Measurements from ENCODE around the gene TMEM154.
A peak's percentile ranks its signal among the peaks of the same experiment; 100 is the strongest.

The TMEM154 gene

DNA sequence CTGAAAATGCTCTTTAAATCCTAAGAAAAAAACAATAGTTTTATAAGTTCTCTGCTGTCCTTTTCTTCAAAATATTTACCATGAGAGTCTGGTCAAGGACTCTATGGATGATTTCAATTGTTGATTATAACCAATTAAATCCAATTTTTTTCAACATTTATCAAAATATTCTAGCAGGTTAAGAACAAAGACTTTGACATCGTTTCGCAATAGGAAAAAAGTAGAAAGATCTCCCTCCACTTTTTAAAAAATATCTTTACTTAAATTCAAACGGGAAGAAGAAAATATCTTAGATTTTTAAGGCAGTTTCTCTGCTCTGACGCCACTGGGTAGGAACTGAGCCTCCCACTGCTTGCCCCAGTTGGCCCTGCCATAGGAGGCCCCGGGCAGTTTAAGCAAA is 44.7 kb upstream of the TMEM154 start:
- Histone ChIP-seq H3K4me1 (ENCODE audit: control insufficient read depth, insufficient read depth, low read depth, low read length) (no peaks in the 10 kb centered on the region), H3K14ac (ENCODE audit: low read length in 2 of 2) (no peak overlapping the region), H2AK5ac (ENCODE audit: low read length, severe bottlenecking) (no peak overlapping the region), H2BK15ac (ENCODE audit: low read depth, poor library complexity, severe bottlenecking) (no peak overlapping the region), H3K4me2 (ENCODE audit: low read length, poor library complexity, severe bottlenecking) (no peak overlapping the region), H3K9ac (ENCODE audit: low read length) (no peak overlapping the region), H3K9me3 (ENCODE audit: control insufficient read depth, low read length) (no peaks in the 10 kb centered on the region), H3K79me1 (replicated peaks; ENCODE audit: low read length, poor library complexity, severe bottlenecking) (no peaks in the 10 kb centered on the region), H3K23ac (ENCODE audit: low read length in 2 of 2) (no peak overlapping the region), H2AFZ (ENCODE audit: low read depth, low read length) (no peak overlapping the region), H2BK120ac (ENCODE audit: low read depth, low read length) (no peak overlapping the region), H3K36me3 (ENCODE audit: control insufficient read depth in 1 of 2, insufficient read depth in 2 of 2, low read depth in 1 of 2, low read length in 2 of 2) (no peaks in the 10 kb centered on the region), H4K8ac (ENCODE audit: low read length) (no peak overlapping the region), H3K27ac (ENCODE audit: low read length, poor library complexity, severe bottlenecking) (no peak overlapping the region), H3K18ac (ENCODE audit: low read depth in 1 of 2, low read length in 2 of 2) (no peak overlapping the region), H2BK5ac (ENCODE audit: low read depth, low read length, poor library complexity, severe bottlenecking) (no peak overlapping the region), H2BK12ac (ENCODE audit: low read length in 2 of 2) (no peak overlapping the region), H3K4me3 (ENCODE audit: insufficient read depth in 1 of 2, low read depth in 1 of 2, low read length in 2 of 2) (no peak overlapping the region), H3K27me3 (ENCODE audit: control insufficient read depth in 1 of 2, insufficient read depth in 1 of 2, low read length in 2 of 2) (peaks cover 0 to 21% of the 10 kb centered on the region in 2 experiments), H3K4ac (ENCODE audit: low read depth in 1 of 2, low read length in 2 of 2) (no peak overlapping the region), H4K91ac (ENCODE audit: low read length) (no peak overlapping the region)
- no peak for DNase-seq
- 50% methylated on average over 2 of the region's 5 CpGs for WGBS

DNA sequence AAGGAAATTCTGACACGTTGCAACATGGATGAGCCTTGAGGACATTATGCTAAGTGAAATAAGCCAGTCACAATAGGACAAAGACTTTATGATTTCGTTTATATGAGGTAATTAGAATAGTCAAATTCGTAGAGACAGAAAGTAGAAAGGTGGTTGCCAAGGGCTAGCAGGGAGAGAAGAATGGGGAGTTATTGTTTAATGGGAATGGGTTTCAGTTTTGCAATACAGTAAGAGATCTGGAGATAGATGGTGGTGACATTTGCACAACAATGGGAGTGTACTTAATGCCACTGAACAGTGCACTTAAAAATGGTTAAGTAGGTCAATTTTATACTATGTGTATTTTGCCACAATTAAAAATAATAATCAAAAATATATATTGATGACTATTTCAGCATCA is 43.4 kb upstream of the TMEM154 start:
- H3K4ac ChIP-seq (ENCODE audit: low read depth in 1 of 2, low read length in 2 of 2): no peak overlapping the region
- H3K9ac ChIP-seq (ENCODE audit: low read length): no peak overlapping the region
- no peak overlapping the region for H3K18ac ChIP-seq (ENCODE audit: low read depth in 1 of 2, low read length in 2 of 2)
- no peak overlapping the region for H2BK5ac ChIP-seq (ENCODE audit: low read depth, low read length, poor library complexity, severe bottlenecking)
- no peak overlapping the region for H3K23ac ChIP-seq (ENCODE audit: low read length in 2 of 2)
- H3K4me2 ChIP-seq (ENCODE audit: low read length, poor library complexity, severe bottlenecking): no peak overlapping the region
- H2AK5ac ChIP-seq (ENCODE audit: low read length, severe bottlenecking): no peak overlapping the region
- no peak overlapping the region for H2BK120ac ChIP-seq (ENCODE audit: low read depth, low read length)
- no peak overlapping the region for H3K14ac ChIP-seq (ENCODE audit: low read length in 2 of 2)
- H3K79me1 ChIP-seq (replicated peaks; ENCODE audit: low read length, poor library complexity, severe bottlenecking): no peaks in the 10 kb centered on the region
- no peaks in the 10 kb centered on the region for H3K4me1 ChIP-seq (ENCODE audit: control insufficient read depth, insufficient read depth, low read depth, low read length)
- no peaks in the 10 kb centered on the region for H3K9me3 ChIP-seq (ENCODE audit: control insufficient read depth, low read length)
- no peak overlapping the region for H4K91ac ChIP-seq (ENCODE audit: low read length)
- no peak overlapping the region for H2BK12ac ChIP-seq (ENCODE audit: low read length in 2 of 2)
- no peak overlapping the region for H2BK15ac ChIP-seq (ENCODE audit: low read depth, poor library complexity, severe bottlenecking)
- no peak overlapping the region for H2AFZ ChIP-seq (ENCODE audit: low read depth, low read length)
- no peak for DNase-seq
- H3K27ac ChIP-seq (ENCODE audit: low read length, poor library complexity, severe bottlenecking): no peak overlapping the region
- peaks cover 0 to 33% of the 10 kb centered on the region in 2 experiments for H3K27me3 ChIP-seq (ENCODE audit: control insufficient read depth in 1 of 2, insufficient read depth in 1 of 2, low read length in 2 of 2)
- no peaks in the 10 kb centered on the region for H3K36me3 ChIP-seq (ENCODE audit: control insufficient read depth in 1 of 2, insufficient read depth in 2 of 2, low read depth in 1 of 2, low read length in 2 of 2)
- WGBS: 80% methylated on average over 3 of the region's 3 CpGs
- no peak overlapping the region for H4K8ac ChIP-seq (ENCODE audit: low read length)
- no peak overlapping the region for H3K4me3 ChIP-seq (ENCODE audit: insufficient read depth in 1 of 2, low read depth in 1 of 2, low read length in 2 of 2)

DNA sequence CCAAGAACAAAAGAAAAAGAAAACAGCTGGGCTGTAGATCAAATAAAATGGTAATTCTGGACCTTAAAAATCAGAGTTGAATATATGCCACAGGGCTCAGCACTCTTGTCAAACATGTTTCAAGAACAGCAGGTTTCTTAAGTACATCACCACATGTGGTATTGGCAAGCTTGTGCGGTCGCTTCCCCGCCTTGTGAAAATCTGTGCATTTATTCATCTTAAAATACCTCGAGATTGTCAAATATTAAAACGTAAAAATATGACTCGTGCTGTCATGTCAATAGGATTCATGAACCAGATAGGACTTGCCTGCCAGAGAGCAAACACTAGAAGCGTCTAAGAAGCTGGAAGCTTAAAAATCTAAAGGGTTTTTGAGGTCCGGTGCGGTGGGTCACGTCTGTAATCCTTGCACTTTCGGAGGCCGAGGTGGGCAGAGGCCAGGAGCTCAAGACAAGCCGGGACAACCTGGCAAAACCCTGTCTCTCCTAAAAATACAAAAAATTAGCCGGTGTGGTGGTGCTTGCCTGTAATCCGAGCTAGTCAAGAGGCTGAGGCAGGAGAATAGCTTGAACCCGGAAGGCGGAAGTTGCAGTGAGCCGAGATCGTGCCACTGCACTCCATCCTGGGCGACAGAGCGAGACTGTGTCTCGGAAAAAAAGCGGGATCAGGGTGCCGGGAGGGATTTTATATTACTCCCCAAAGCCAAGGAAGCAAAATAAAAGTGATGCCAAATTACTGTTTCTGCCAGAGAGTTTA is 40.2 kb upstream of the TMEM154 start:
- H2BK120ac ChIP-seq (ENCODE audit: low read depth, low read length): no peak overlapping the region
- no peak overlapping the region for H3K4me2 ChIP-seq (ENCODE audit: low read length, poor library complexity, severe bottlenecking)
- no peak overlapping the region for H2BK12ac ChIP-seq (ENCODE audit: low read length in 2 of 2)
- DNase-seq: no peak
- no peaks in the 10 kb centered on the region for H3K36me3 ChIP-seq (ENCODE audit: control insufficient read depth in 1 of 2, insufficient read depth in 2 of 2, low read depth in 1 of 2, low read length in 2 of 2)
- H3K18ac ChIP-seq (ENCODE audit: low read depth in 1 of 2, low read length in 2 of 2): no peak overlapping the region
- H4K8ac ChIP-seq (ENCODE audit: low read length): no peak overlapping the region
- H3K79me1 ChIP-seq (replicated peaks; ENCODE audit: low read length, poor library complexity, severe bottlenecking): no peaks in the 10 kb centered on the region
- no peak overlapping the region for H3K4me3 ChIP-seq (ENCODE audit: insufficient read depth in 1 of 2, low read depth in 1 of 2, low read length in 2 of 2)
- H2AK5ac ChIP-seq (ENCODE audit: low read length, severe bottlenecking): no peak overlapping the region
- H3K4me1 ChIP-seq (ENCODE audit: control insufficient read depth, insufficient read depth, low read depth, low read length): no peaks in the 10 kb centered on the region
- H3K14ac ChIP-seq (ENCODE audit: low read length in 2 of 2): no peak overlapping the region
- no peak overlapping the region for H3K4ac ChIP-seq (ENCODE audit: low read depth in 1 of 2, low read length in 2 of 2)
- peak overlapping the region; percentile 36 for H3K9ac ChIP-seq (ENCODE audit: low read length)
- H3K9me3 ChIP-seq (ENCODE audit: control insufficient read depth, low read length): peaks cover 9% of the 10 kb centered on the region
- no peak overlapping the region for H3K23ac ChIP-seq (ENCODE audit: low read length in 2 of 2)
- H3K27ac ChIP-seq (ENCODE audit: low read length, poor library complexity, severe bottlenecking): no peak overlapping the region
- peaks cover 0 to 26% of the 10 kb centered on the region in 2 experiments for H3K27me3 ChIP-seq (ENCODE audit: control insufficient read depth in 1 of 2, insufficient read depth in 1 of 2, low read length in 2 of 2)
- WGBS: 90% methylated on average over 21 of the region's 24 CpGs
- H2BK5ac ChIP-seq (ENCODE audit: low read depth, low read length, poor library complexity, severe bottlenecking): no peak overlapping the region
- H4K91ac ChIP-seq (ENCODE audit: low read length): no peak overlapping the region
- no peak overlapping the region for H2BK15ac ChIP-seq (ENCODE audit: low read depth, poor library complexity, severe bottlenecking)
- no peak overlapping the region for H2AFZ ChIP-seq (ENCODE audit: low read depth, low read length)

DNA sequence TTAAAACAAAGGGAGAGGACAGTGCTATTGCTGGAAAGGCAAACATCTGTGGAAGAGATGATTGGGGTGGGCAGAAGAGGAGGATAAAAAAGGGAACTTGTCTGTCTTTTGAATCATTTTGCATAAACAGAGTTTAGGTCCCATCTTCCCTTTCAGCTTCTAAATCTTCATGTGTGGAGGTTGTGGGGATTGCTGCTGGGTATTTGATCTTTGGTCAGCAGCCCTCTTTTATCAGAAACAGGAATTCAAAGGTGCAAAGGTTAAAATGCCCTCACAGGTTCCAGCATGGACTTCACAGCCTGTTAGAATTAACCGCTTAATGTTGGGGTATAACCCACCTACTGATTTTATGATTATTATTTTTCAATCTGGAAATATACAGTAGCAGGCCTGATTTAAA is 39.5 kb upstream of the TMEM154 start:
- Histone ChIP-seq H4K8ac (ENCODE audit: low read length) (no peak overlapping the region), H3K27me3 (ENCODE audit: control insufficient read depth in 1 of 2, insufficient read depth in 1 of 2, low read length in 2 of 2) (peaks cover 0 to 26% of the 10 kb centered on the region in 2 experiments), H2AFZ (ENCODE audit: low read depth, low read length) (no peak overlapping the region), H3K27ac (ENCODE audit: low read length, poor library complexity, severe bottlenecking) (no peak overlapping the region), H3K36me3 (ENCODE audit: control insufficient read depth in 1 of 2, insufficient read depth in 2 of 2, low read depth in 1 of 2, low read length in 2 of 2) (no peaks in the 10 kb centered on the region), H3K4ac (ENCODE audit: low read depth in 1 of 2, low read length in 2 of 2) (no peak overlapping the region), H2BK12ac (ENCODE audit: low read length in 2 of 2) (no peak overlapping the region), H3K9ac (ENCODE audit: low read length) (no peak overlapping the region), H3K79me1 (replicated peaks; ENCODE audit: low read length, poor library complexity, severe bottlenecking) (no peaks in the 10 kb centered on the region), H2BK5ac (ENCODE audit: low read depth, low read length, poor library complexity, severe bottlenecking) (no peak overlapping the region), H3K4me1 (ENCODE audit: control insufficient read depth, insufficient read depth, low read depth, low read length) (no peaks in the 10 kb centered on the region), H2AK5ac (ENCODE audit: low read length, severe bottlenecking) (no peak overlapping the region), H2BK120ac (ENCODE audit: low read depth, low read length) (no peak overlapping the region), H2BK15ac (ENCODE audit: low read depth, poor library complexity, severe bottlenecking) (no peak overlapping the region), H4K91ac (ENCODE audit: low read length) (no peak overlapping the region), H3K4me2 (ENCODE audit: low read length, poor library complexity, severe bottlenecking) (no peak overlapping the region), H3K23ac (ENCODE audit: low read length in 2 of 2) (no peak overlapping the region), H3K9me3 (ENCODE audit: control insufficient read depth, low read length) (peaks cover 16% of the 10 kb centered on the region), H3K18ac (ENCODE audit: low read depth in 1 of 2, low read length in 2 of 2) (no peak overlapping the region), H3K14ac (ENCODE audit: low read length in 2 of 2) (no peak overlapping the region), H3K4me3 (ENCODE audit: insufficient read depth in 1 of 2, low read depth in 1 of 2, low read length in 2 of 2) (no peak overlapping the region)
- no CpG with 5 or more reads among the region's 1 CpG for WGBS
- DNase-seq: no peak
